Measurements from ENCODE around the gene SLC41A3.

Gene SLC41A3

DNA sequence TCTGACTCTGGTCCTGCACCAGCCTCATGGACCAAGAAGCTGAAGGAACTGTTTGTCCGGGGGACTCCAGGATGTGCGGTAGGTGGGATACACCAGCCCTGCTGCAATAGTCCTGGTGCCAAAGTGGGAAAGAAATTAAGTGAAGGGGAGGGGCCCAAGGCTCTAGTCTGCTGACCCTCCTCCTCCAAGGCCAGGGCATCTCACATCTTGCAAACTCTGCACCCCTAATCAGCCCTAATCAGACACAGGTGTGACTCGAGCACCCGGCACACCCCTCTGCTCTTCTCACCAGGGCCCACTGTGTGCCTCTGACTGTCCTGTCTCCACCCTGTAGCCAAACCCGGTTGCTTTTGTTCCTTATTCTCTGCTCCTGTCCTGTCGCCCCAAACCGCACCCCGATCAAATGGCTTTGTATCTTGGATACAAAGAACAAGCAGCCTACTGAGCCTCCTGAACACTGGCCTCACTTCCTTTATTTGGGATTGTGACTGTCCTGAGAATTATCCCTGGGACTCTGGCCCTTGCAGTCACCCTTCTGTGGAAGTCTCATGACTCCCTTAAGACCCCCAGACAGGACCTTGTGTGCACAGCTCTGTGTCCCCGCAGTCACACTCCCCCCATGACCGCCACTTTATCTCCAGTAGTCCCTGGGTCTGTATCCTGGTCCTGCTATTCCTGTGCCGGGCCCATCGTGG, 26.7 kb upstream of the SLC41A3 start:
- no peak overlapping the region for H3K4me3 ChIP-seq (replicated peaks in 1 of 2; ENCODE audit: low read depth in 2 of 2, low read length in 2 of 2)
- no peak for DNase-seq (ENCODE audit: low read depth in 2 of 2)
- TF ChIP-seq, protein P1, sequence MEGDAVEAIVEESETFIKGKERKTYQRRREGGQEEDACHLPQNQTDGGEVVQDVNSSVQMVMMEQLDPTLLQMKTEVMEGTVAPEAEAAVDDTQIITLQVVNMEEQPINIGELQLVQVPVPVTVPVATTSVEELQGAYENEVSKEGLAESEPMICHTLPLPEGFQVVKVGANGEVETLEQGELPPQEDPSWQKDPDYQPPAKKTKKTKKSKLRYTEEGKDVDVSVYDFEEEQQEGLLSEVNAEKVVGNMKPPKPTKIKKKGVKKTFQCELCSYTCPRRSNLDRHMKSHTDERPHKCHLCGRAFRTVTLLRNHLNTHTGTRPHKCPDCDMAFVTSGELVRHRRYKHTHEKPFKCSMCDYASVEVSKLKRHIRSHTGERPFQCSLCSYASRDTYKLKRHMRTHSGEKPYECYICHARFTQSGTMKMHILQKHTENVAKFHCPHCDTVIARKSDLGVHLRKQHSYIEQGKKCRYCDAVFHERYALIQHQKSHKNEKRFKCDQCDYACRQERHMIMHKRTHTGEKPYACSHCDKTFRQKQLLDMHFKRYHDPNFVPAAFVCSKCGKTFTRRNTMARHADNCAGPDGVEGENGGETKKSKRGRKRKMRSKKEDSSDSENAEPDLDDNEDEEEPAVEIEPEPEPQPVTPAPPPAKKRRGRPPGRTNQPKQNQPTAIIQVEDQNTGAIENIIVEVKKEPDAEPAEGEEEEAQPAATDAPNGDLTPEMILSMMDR (IDR thresholded peaks at IDR 0.05; ENCODE audit: low read depth, low read length): no peak

DNA sequence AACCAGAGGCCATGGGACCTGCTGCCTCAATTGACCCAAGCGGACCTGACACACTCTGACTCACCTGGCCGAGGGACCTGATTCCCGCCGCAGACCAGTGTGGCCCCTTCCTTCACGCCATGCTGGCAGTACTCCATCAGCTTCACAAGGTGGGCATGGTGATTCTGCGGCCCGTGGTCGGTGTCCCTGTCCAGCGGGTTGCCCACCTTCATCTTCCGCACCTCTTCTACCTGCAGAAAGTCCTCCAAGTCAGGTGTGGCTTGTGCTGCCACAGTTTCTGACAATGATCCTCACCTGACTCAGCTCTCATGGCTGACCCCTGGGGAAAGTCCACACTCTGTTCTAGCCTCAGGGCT, 25.9 kb upstream of the SLC41A3 start:
- DNase-seq (ENCODE audit: low read depth in 2 of 2): no peak

DNA sequence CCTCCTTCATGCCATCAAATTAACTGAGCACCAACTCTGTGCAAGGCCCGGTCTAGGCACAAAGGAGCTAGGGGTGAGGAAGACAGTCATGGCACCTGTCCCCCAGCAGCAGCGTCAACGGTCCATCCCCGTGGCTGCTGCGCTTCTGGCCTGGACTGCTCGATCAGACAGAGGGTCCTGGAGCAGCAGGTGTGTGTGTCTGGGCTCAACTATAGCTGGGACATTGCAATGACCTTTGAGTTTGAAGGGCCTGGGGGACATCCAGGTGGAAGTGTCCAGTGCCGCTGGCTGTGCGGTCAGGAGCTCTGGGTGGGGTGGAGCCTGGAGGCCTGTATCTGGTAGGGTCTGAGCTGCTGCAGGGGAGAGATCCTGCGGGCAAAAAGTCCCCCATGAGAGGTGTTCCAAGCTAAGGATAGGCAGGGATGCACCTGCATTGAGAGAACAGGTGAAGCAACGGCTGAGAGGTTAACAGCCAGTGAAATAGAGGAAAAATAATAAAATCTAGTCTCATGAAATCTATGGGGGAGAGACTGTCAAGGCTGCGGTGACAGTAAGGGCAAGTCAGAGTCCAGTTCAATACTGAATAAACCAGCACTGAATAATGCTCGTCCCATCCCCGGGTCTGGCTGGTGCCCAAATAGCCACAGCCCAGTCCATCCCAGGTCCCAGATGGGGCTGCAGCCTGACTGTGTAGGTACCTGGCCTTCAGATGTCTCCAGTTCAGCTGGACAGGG, 25.4 kb upstream of the SLC41A3 start:
- H3K4me3 ChIP-seq (replicated peaks in 1 of 2; ENCODE audit: low read depth in 2 of 2, low read length in 2 of 2): no peak overlapping the region
- TF ChIP-seq, protein P1 (IDR thresholded peaks at IDR 0.05; ENCODE audit: low read depth, low read length): no peak
- DNase-seq (ENCODE audit: low read depth in 2 of 2): no peak

More for the DNA sequence above, 25.9 kb upstream of the SLC41A3 start:
- TF ChIP-seq, protein P1 (IDR thresholded peaks at IDR 0.05; ENCODE audit: low read depth, low read length): no peak
- no peak overlapping the region for H3K4me3 ChIP-seq (replicated peaks in 1 of 2; ENCODE audit: low read depth in 2 of 2, low read length in 2 of 2)

DNA sequence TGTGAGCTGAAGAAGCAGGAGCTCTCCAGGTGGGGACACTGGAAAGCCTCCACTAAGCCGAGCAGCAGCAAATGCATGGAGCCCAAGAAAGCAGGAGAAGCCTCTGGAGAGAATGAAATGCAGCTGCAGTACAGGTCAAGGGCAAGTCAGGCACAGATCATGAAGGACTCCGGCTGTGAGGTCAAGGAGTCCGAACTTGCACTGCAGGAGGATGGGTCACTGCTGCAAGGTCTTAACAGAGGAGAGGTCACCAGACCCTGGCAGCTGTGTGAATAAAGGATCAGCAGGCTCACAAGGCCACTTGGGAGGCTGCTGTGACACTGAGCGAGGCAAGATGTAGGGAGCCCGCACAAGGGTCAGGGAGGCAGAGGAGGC, 24.7 kb upstream of the SLC41A3 start:
- TF ChIP-seq, protein P1 (IDR thresholded peaks at IDR 0.05; ENCODE audit: low read depth, low read length): no peak
- DNase-seq (ENCODE audit: low read depth in 2 of 2): no peak
- no peak overlapping the region for H3K4me3 ChIP-seq (replicated peaks in 1 of 2; ENCODE audit: low read depth in 2 of 2, low read length in 2 of 2)

DNA sequence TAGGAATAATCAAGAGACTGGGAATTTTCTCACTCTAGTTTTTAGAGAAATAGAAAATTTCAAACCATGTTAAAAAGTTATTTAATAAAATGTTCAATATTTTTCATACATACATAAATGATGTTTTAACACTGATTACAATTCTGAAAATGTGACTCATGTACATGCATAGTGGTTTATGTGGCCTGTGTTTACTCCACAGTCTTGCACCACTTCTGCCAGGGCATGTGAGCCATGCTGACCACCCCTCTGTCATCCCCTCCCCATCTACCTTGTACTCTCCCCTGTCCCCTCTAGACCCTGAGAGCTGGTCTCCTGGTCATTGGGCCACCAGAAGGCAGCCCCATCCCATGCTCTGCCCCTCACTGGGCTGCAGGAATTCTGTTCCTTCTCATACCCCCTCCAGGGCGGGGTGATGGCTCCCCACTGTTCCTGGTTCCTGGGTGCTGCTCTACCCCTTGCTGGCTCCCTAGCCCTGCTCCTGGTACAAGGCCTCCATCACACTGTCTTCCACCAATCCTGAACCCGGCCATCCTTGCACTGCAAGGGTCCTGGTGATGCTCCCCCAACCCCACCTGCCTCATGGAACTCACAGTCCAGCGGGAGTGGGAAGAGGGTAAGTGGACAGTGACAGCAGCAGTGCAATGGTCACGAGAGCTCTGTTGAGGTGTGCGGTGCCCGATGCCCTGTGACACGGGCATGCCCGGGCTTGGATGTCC, 24.2 kb upstream of the SLC41A3 start:
- TF ChIP-seq, protein P1 (IDR thresholded peaks at IDR 0.05; ENCODE audit: low read depth, low read length): no peak
- no peak for DNase-seq (ENCODE audit: low read depth in 2 of 2)
- no peak overlapping the region for H3K4me3 ChIP-seq (replicated peaks in 1 of 2; ENCODE audit: low read depth in 2 of 2, low read length in 2 of 2)

DNA sequence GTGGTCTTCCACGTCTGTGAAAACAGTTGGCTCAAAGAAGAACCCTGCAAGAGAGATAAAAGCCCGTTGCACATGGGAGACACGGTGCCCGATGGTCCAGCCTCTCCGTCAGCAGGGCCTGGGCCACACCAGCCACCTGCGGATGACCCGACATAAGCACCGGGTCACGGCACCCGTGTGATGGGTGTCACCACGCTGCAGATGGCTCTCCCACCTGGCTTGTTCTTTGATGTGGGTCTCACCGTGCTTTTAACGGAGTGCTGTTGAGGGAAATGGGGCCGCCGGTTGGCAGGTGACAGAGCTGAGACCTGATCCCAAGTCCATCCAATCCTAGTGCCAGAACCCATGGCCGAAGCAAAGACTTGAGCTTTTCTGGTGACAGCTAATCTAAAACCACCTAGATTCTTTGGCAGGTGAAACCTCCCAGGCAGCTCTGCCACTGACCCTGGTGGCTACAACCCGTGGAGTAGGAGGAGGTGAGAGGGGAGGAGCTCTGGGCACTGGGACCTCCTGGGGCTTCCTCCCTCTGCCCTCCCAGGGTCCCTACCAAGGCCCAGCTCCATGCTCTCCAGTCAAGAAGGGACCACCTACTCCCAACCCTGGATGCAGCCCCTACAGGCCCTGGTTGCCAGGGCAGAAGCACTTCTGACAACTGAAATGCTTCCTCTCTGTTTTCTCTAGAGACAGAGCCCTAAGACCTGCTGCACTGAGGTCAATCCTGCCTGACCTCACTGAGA, 23.4 kb upstream of the SLC41A3 start:
- H3K4me3 ChIP-seq (replicated peaks in 1 of 2; ENCODE audit: low read depth in 2 of 2, low read length in 2 of 2): no peak overlapping the region
- TF ChIP-seq, protein P1 (IDR thresholded peaks at IDR 0.05; ENCODE audit: low read depth, low read length): no peak
- no peak for DNase-seq (ENCODE audit: low read depth in 2 of 2)

Measured in cardiac fibroblast (primary cell).